Thymus (tissue), 11 donors: ENCODE data around the gene C1orf50. TPM values are rescaled to one million over a fixed set of nuclear protein-coding genes. Genes with fewer than 3 reads are reported as not detected.
"Not testable (repeated sequence)": the region's sequence is repeated elsewhere in the genome, so short reads cannot be mapped to it uniquely, and the experiment has no call there.

Experiments used
- DNase-seq, 9 donors: peaks; one replicate each; pipeline ENCODE4 v3.0.0-alpha.2; 2013; ENCODE audit warnings: low spot score in 9 of 9, low read depth in 6 of 9, missing footprints in 1 of 9
- H3K27ac ChIP-seq, 2 donors: one replicate each; pipeline ENCODE4 v1.5.1; 2013; ENCODE audit warnings: control low read depth in 1 of 2, low read depth in 1 of 2, low read length in 1 of 2, mild to moderate bottlenecking in 1 of 2, moderate library complexity in 1 of 2
- H3K27me3 ChIP-seq, 2 donors: one replicate each; pipeline ENCODE4 v1.5.1; 2013; ENCODE audit warnings: low read length in 1 of 2; ENCODE audit not compliant: control insufficient read depth in 2 of 2, insufficient read depth in 1 of 2
- H3K36me3 ChIP-seq, 2 donors: one replicate each; pipeline ENCODE4 v1.5.1; 2013; ENCODE audit warnings: low read length in 1 of 2, mild to moderate bottlenecking in 1 of 2, moderate library complexity in 1 of 2; ENCODE audit not compliant: control insufficient read depth in 2 of 2, insufficient read depth in 2 of 2
- H3K4me1 ChIP-seq, 2 donors: one replicate each; pipeline ENCODE4 v1.5.1; 2013; ENCODE audit warnings: low read length in 2 of 2; ENCODE audit not compliant: control insufficient read depth in 2 of 2, insufficient read depth in 2 of 2
- H3K4me3 ChIP-seq, 2 donors: one replicate each; pipeline ENCODE4 v1.5.1; 2013; ENCODE audit warnings: low read length in 2 of 2, control low read depth in 1 of 2, mild to moderate bottlenecking in 1 of 2
- H3K9me3 ChIP-seq, 2 donors: one replicate each; pipeline ENCODE4 v1.5.1; 2013; ENCODE audit warnings: low read length in 1 of 2, mild to moderate bottlenecking in 1 of 2; ENCODE audit not compliant: control insufficient read depth in 2 of 2, insufficient read depth in 1 of 2
- WGBS: extraction: QIAGEN DNeasy Blood & Tissue Kit; methylation state at CpG from one replicate; pipeline ENCODE4 v1.1.7; 2013; 5-methylcytosine and 5-hydroxymethylcytosine counted together
- polyA plus RNA-seq: library from polyadenylated mRNA; stranded (reverse); fragments of 200-250 nt; gene quantifications from one replicate; pipeline ENCODE4 v1.2.3, GENCODE V29; 2013
- total RNA-seq: library from RNA; stranded (reverse); fragments of 120-200 nt; gene quantifications from one replicate; pipeline ENCODE4 v1.2.4, GENCODE V29; 2013
- donor health status: healthy.

The C1orf50 gene
- total and polyA plus RNA-seq, 2 donors: 4.0 TPM

GRCh38 chr1:42797979-42798378, 30.9 kb downstream of the C1orf50 start:
- Histone ChIP-seq H3K27ac (peak overlapping the region in 1 of 2 donors; percentile 12), H3K9me3 (no peaks in the 10 kb centered on the region), H3K4me3 (no peak overlapping the region), H3K27me3 (no peaks in the 10 kb centered on the region), H3K36me3 (no peaks in the 10 kb centered on the region), H3K4me1 (peaks cover 5 to 17% of the 10 kb centered on the region in 2 donors)
- WGBS: 45% methylated on average over 5 of the region's 5 CpGs
- peak in 5 of 9 donors; percentile 27 to 64 (median 40) for DNase-seq

GRCh38 chr1:42801832-42802473, 34.9 kb downstream of the C1orf50 start:
- DNase-seq: no peak
- H3K9me3 ChIP-seq: peaks cover 0 to 3% of the 10 kb centered on the region in 2 donors
- 95% methylated on average over 8 of the region's 8 CpGs for WGBS
- no peak overlapping the region for H3K27ac ChIP-seq
- no peak overlapping the region for H3K4me3 ChIP-seq
- H3K27me3 ChIP-seq: no peaks in the 10 kb centered on the region
- H3K4me1 ChIP-seq: peaks cover 5 to 20% of the 10 kb centered on the region in 2 donors
- peaks cover 3 to 14% of the 10 kb centered on the region in 2 donors for H3K36me3 ChIP-seq

GRCh38 chr1:42806171-42806570, 39.1 kb downstream of the C1orf50 start:
- H3K27me3 ChIP-seq: no peaks in the 10 kb centered on the region
- no peak overlapping the region for H3K4me3 ChIP-seq
- peaks cover 7 to 17% of the 10 kb centered on the region in 2 donors for H3K4me1 ChIP-seq
- no peak overlapping the region for H3K27ac ChIP-seq
- peaks cover 19 to 30% of the 10 kb centered on the region in 2 donors for H3K36me3 ChIP-seq
- DNase-seq: no peak
- H3K9me3 ChIP-seq: peaks cover 0 to 3% of the 10 kb centered on the region in 2 donors

GRCh38 chr1:42806593-42806992, 39.5 kb downstream of the C1orf50 start:
- DNase-seq: no peak
- H3K36me3 ChIP-seq: peaks cover 23 to 34% of the 10 kb centered on the region in 2 donors
- 97% methylated on average over 5 of the region's 5 CpGs for WGBS
- H3K4me1 ChIP-seq: peaks cover 7 to 17% of the 10 kb centered on the region in 2 donors
- peak overlapping the region; percentile 8 to 80 for H3K27ac ChIP-seq
- no peak overlapping the region for H3K4me3 ChIP-seq
- no peaks in the 10 kb centered on the region for H3K27me3 ChIP-seq
- peaks cover 0 to 3% of the 10 kb centered on the region in 2 donors for H3K9me3 ChIP-seq

- Histone ChIP-seq H3K27me3 (no peaks in the 10 kb centered on the region), H3K4me3 (no peak overlapping the region), H3K4me1 (peaks cover 7 to 17% of the 10 kb centered on the region in 2 donors), H3K27ac (peak overlapping the region; percentile 53 to 80), H3K36me3 (peaks cover 23 to 35% of the 10 kb centered on the region in 2 donors), H3K9me3 (peaks cover 0 to 3% of the 10 kb centered on the region in 2 donors)
- DNase-seq: peak in 3 of 9 donors; percentile 38 to 61 (median 40)
These were observed 40.1 kb downstream of the C1orf50 start for GRCh38 chr1:42807056-42807668.

- H3K4me3 ChIP-seq, DNase-seq, H3K27me3 ChIP-seq, H3K9me3 ChIP-seq, H3K27ac ChIP-seq: not testable (repeated sequence)
- H3K36me3 ChIP-seq: peaks cover 18 to 21% of the 10 kb centered on the region in 2 donors
- H3K4me1 ChIP-seq: peaks cover 0 to 13% of the 10 kb centered on the region in 2 donors
- 98% methylated on average over 3 of the region's 3 CpGs for WGBS
These were observed 47.8 kb downstream of the C1orf50 start for GRCh38 chr1:42814815-42815214.

- Histone ChIP-seq H3K36me3 (peaks cover 10 to 15% of the 10 kb centered on the region in 2 donors), H3K4me1 (peaks cover 0 to 13% of the 10 kb centered on the region in 2 donors), H3K27me3 (no peaks in the 10 kb centered on the region), H3K4me3 (peak overlapping the region; percentile 93 to 94), H3K9me3 (no peaks in the 10 kb centered on the region), H3K27ac (peak overlapping the region; percentile 79 to 82)
- no peak for DNase-seq
- 41% methylated on average over 7 of the region's 7 CpGs for WGBS
These were observed 49.0 kb downstream of the C1orf50 start for GRCh38 chr1:42815941-42816584.

- peaks cover 0 to 13% of the 10 kb centered on the region in 2 donors for H3K4me1 ChIP-seq
- peak; percentile 60 to 95 (median 90) for DNase-seq
- peaks cover 5 to 9% of the 10 kb centered on the region in 2 donors for H3K36me3 ChIP-seq
- H3K4me3 ChIP-seq: peak within 1 kb of the TSS; percentile 93 to 94
- whole genome bisulfite sequencing: 1% methylated on average over 66 of the region's 66 CpGs
- no peaks in the 10 kb centered on the region for H3K9me3 ChIP-seq
- H3K27me3 ChIP-seq: no peaks in the 10 kb centered on the region
- H3K27ac ChIP-seq: peak within 1 kb of the TSS; percentile 91 to 99
These were observed 49.8 kb downstream of the C1orf50 start, which contains the start of the genes ERMAP and SVBP for GRCh38 chr1:42816585-42817439. TSS of gene ERMAP (plus strand) at chr1:42817122. CDS start at chr1:42830449, 13,327 bp downstream. TSS of gene SVBP (minus strand) at chr1:42817397. CDS start at chr1:42816544, 853 bp downstream.
